ENCODE measurements around the gene MTURN.

DNA sequence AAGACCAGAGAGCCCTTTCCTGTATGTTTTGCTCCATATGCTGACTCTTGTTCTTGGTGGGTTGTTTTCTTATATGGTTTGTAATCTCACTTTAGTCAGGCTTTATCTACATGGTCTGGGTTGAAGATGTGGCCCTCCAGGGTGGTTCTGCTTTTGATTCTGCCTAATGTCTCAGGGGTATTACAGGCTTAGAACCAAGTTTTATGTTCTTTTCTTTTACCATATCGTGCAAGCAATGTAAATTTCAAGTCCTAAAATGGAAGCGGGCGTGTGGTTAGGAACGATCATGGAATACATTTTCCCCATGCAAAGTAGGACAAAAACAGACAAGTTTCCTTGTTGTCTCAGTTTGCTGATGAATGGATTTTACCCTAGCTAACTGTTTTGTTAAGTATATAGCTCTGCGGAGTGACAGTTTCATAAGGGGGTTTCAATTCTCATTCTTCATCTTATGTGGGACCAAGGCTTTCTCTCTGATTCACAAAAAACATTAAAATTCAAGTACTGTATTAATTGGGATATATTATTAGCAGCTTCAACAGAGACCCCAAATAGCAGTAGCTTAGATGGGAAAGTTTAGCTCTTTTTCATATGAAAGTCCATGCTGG is 58.7 kb downstream of the MTURN start:
- TF ChIP-seq, protein P1, sequence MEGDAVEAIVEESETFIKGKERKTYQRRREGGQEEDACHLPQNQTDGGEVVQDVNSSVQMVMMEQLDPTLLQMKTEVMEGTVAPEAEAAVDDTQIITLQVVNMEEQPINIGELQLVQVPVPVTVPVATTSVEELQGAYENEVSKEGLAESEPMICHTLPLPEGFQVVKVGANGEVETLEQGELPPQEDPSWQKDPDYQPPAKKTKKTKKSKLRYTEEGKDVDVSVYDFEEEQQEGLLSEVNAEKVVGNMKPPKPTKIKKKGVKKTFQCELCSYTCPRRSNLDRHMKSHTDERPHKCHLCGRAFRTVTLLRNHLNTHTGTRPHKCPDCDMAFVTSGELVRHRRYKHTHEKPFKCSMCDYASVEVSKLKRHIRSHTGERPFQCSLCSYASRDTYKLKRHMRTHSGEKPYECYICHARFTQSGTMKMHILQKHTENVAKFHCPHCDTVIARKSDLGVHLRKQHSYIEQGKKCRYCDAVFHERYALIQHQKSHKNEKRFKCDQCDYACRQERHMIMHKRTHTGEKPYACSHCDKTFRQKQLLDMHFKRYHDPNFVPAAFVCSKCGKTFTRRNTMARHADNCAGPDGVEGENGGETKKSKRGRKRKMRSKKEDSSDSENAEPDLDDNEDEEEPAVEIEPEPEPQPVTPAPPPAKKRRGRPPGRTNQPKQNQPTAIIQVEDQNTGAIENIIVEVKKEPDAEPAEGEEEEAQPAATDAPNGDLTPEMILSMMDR (IDR thresholded peaks at IDR 0.05): no peak
- no peak for TF ChIP-seq POLR2AphosphoS5 (IDR thresholded peaks at IDR 0.05)
